Transverse colon (tissue), 3 donors: ENCODE measurements around the gene CKMT1B.
"Not testable (repeated sequence)": the region's sequence is repeated elsewhere in the genome, so short reads cannot be mapped to it uniquely, and the experiment has no call there.

ENCODE experiments used
- EP300 ChIP-seq: sonication (generic); formaldehyde crosslinking; IDR thresholded peaks from one replicate; pipeline ENCODE4 v1.6.1; 2017; ENCODE audit warnings: antibody characterized with exemption, low read depth
- POLR2A ChIP-seq: fragments of 450-650 bp; IDR thresholded peaks from one replicate; pipeline ENCODE4 v1.6.1; 2016; ENCODE audit warnings: antibody characterized with exemption, mild to moderate bottlenecking, moderate library complexity
- TF ChIP-seq, protein P1 (sequence below), 5 experiments: fragments of 200-600 bp in 3 of 5; fragments of 450-650 bp in 2 of 5; sonication (generic) in 3 of 5; IDR thresholded peaks; 1 replicate in 2 of 5; 2 replicates in 3 of 5; pipeline ENCODE4 v1.5.1; 2016 to 2017; ENCODE audit warnings: antibody characterized with exemption in 5 of 5, inconsistent platforms in 3 of 5, mild to moderate bottlenecking in 2 of 5, moderate library complexity in 1 of 5

DNA sequence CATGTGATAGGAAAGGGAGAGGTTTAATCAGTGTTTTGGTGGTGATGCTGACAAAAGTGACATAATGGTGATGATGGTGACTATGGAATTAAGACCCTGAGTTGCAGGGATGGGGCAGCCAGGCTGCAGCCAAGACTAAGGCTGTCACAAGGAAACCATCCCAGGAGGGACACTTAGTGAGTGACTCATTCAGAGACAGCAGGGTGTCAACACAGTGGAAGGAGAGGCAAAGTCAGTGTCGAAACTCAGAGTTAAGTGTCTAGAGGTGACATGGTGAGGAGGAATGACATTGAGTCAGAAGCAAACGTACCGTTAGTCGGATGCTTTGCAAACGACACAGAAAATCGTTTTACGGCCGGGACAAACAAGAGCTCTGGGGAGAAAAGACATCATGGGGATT lies 30.0 kb upstream of the CKMT1B start:
- TF ChIP-seq, protein P1, sequence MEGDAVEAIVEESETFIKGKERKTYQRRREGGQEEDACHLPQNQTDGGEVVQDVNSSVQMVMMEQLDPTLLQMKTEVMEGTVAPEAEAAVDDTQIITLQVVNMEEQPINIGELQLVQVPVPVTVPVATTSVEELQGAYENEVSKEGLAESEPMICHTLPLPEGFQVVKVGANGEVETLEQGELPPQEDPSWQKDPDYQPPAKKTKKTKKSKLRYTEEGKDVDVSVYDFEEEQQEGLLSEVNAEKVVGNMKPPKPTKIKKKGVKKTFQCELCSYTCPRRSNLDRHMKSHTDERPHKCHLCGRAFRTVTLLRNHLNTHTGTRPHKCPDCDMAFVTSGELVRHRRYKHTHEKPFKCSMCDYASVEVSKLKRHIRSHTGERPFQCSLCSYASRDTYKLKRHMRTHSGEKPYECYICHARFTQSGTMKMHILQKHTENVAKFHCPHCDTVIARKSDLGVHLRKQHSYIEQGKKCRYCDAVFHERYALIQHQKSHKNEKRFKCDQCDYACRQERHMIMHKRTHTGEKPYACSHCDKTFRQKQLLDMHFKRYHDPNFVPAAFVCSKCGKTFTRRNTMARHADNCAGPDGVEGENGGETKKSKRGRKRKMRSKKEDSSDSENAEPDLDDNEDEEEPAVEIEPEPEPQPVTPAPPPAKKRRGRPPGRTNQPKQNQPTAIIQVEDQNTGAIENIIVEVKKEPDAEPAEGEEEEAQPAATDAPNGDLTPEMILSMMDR (IDR thresholded peaks at IDR 0.05) = not testable (repeated sequence)
- TF ChIP-seq POLR2A, EP300: not testable (repeated sequence)
